IPS-20b (cell line): Measurements from ENCODE around the gene PPP1R10.
"Not testable (repeated sequence)": the region's sequence is repeated elsewhere in the genome, so short reads cannot be mapped to it uniquely, and the experiment has no call there.

Experiments used
- H3K27ac ChIP-seq: one replicate; pipeline ENCODE4 v1.5.1; 2013; ENCODE audit warnings: low read length
- H3K27me3 ChIP-seq: 2 replicates; pipeline ENCODE4 v1.6.1; 2013; ENCODE audit warnings: mild to moderate bottlenecking, low read length, inconsistent platforms; ENCODE audit not compliant: insufficient read depth
- H3K36me3 ChIP-seq: 2 replicates; pipeline ENCODE4 v1.6.1; 2013; ENCODE audit warnings: low read depth, mild to moderate bottlenecking, inconsistent platforms, low read length, moderate library complexity; ENCODE audit not compliant: insufficient read depth
- H3K4me1 ChIP-seq: 2 replicates; pipeline ENCODE4 v1.6.1; 2013; ENCODE audit warnings: mild to moderate bottlenecking, control low read depth, inconsistent platforms, low read length, moderate library complexity; ENCODE audit not compliant: insufficient read depth
- H3K4me3 ChIP-seq: 2 replicates; pipeline ENCODE4 v1.5.1; 2013; ENCODE audit warnings: mild to moderate bottlenecking, low read length, inconsistent platforms
- H3K9ac ChIP-seq: 2 replicates; pipeline ENCODE4 v1.6.1; 2013; ENCODE audit warnings: low read depth, mild to moderate bottlenecking, inconsistent platforms, low read length, moderate library complexity
- H3K9me3 ChIP-seq: 2 replicates; pipeline ENCODE4 v1.6.1; 2013; ENCODE audit warnings: mild to moderate bottlenecking, low read depth, low read length, inconsistent platforms; ENCODE audit not compliant: insufficient read depth

Gene PPP1R10

GRCh38 chr6:30616811-30617564, at the start of gene PPP1R10:
Gene PPP1R10 (minus strand): TSS chr6:30617243. CDS start chr6:30609944, 7,299 bp downstream.
- Histone ChIP-seq H3K36me3 (peaks cover 57% of the 10 kb centered on the region), H3K4me1 (peaks cover 16% of the 10 kb centered on the region), H3K4me3 (peak within 1 kb of the TSS; percentile 83), H3K9ac (peak within 1 kb of the TSS; percentile 98), H3K27me3 (no peaks in the 10 kb centered on the region), H3K27ac (peak within 1 kb of the TSS; percentile 83), H3K9me3 (no peaks in the 10 kb centered on the region)

- H3K9ac ChIP-seq, H3K27ac ChIP-seq, H3K9me3 ChIP-seq, H3K4me1 ChIP-seq, H3K4me3 ChIP-seq, H3K27me3 ChIP-seq: not testable (repeated sequence)
- H3K36me3 ChIP-seq, result peaks cover 73% of the 10 kb centered on the region
Measured at GRCh38 chr6:30666300-30666699, 49.3 kb upstream of the PPP1R10 start.

- Histone ChIP-seq H3K9ac (no peak overlapping the region), H3K36me3 (peaks cover 73% of the 10 kb centered on the region)
Measured at GRCh38 chr6:30664994-30665767, 48.1 kb upstream of the PPP1R10 start.

GRCh38 chr6:30657922-30658321, 40.9 kb upstream of the PPP1R10 start:
- not testable (repeated sequence) for H3K27me3 ChIP-seq, H3K9ac ChIP-seq, H3K27ac ChIP-seq, H3K4me3 ChIP-seq, H3K9me3 ChIP-seq, H3K4me1 ChIP-seq
- H3K36me3 ChIP-seq, result peaks cover 88% of the 10 kb centered on the region

More at GRCh38 chr6:30664994-30665767, 48.1 kb upstream of the PPP1R10 start:
- no peak overlapping the region for H3K4me3 ChIP-seq
- H3K27ac ChIP-seq, result no peak overlapping the region
- no peaks in the 10 kb centered on the region for H3K9me3 ChIP-seq
- no peaks in the 10 kb centered on the region for H3K27me3 ChIP-seq
- H3K4me1 ChIP-seq, result no peaks in the 10 kb centered on the region

GRCh38 chr6:30657454-30657853, 40.4 kb upstream of the PPP1R10 start:
- no peaks in the 10 kb centered on the region for H3K4me1 ChIP-seq
- H3K4me3 ChIP-seq, result no peak overlapping the region
- H3K27me3 ChIP-seq, result no peaks in the 10 kb centered on the region
- peaks cover 88% of the 10 kb centered on the region for H3K36me3 ChIP-seq
- H3K27ac ChIP-seq, result no peak overlapping the region
- H3K9ac ChIP-seq, result no peak overlapping the region
- H3K9me3 ChIP-seq, result no peaks in the 10 kb centered on the region

- H3K4me3 ChIP-seq, result no peak overlapping the region
- H3K36me3 ChIP-seq, result peaks cover 88% of the 10 kb centered on the region
- no peak overlapping the region for H3K9ac ChIP-seq
- H3K4me1 ChIP-seq, result no peaks in the 10 kb centered on the region
- no peaks in the 10 kb centered on the region for H3K9me3 ChIP-seq
- H3K27me3 ChIP-seq, result no peaks in the 10 kb centered on the region
- H3K27ac ChIP-seq, result no peak overlapping the region
Measured at GRCh38 chr6:30656513-30656912, 39.5 kb upstream of the PPP1R10 start.

GRCh38 chr6:30655743-30656094, 38.7 kb upstream of the PPP1R10 start:
- Histone ChIP-seq H3K9ac (no peak overlapping the region), H3K36me3 (peaks cover 92% of the 10 kb centered on the region), H3K27ac (no peak overlapping the region), H3K9me3 (no peaks in the 10 kb centered on the region), H3K4me1 (no peaks in the 10 kb centered on the region), H3K27me3 (no peaks in the 10 kb centered on the region), H3K4me3 (no peak overlapping the region)

- Histone ChIP-seq H3K9ac (no peak overlapping the region), H3K4me3 (no peak overlapping the region), H3K27ac (no peak overlapping the region), H3K4me1 (no peaks in the 10 kb centered on the region), H3K27me3 (no peaks in the 10 kb centered on the region), H3K9me3 (no peaks in the 10 kb centered on the region), H3K36me3 (peaks cover 89% of the 10 kb centered on the region)
Measured at GRCh38 chr6:30654798-30655742, 38.0 kb upstream of the PPP1R10 start.

GRCh38 chr6:30651143-30651542, 34.1 kb upstream of the PPP1R10 start:
- Histone ChIP-seq H3K27ac (no peak overlapping the region), H3K9me3 (no peaks in the 10 kb centered on the region), H3K27me3 (no peaks in the 10 kb centered on the region), H3K4me3 (no peak overlapping the region), H3K36me3 (peaks cover 60% of the 10 kb centered on the region), H3K4me1 (peaks cover under 1% of the 10 kb centered on the region; the same call in 1 of the 2 replicates), H3K9ac (no peak overlapping the region)

- Histone ChIP-seq H3K27me3 (no peaks in the 10 kb centered on the region), H3K9ac (peak overlapping the region; percentile 92), H3K4me1 (peaks cover 5% of the 10 kb centered on the region; the same call in 1 of the 2 replicates), H3K36me3 (peaks cover 53% of the 10 kb centered on the region), H3K4me3 (peak overlapping the region; percentile 89), H3K9me3 (no peaks in the 10 kb centered on the region), H3K27ac (peak overlapping the region; percentile 87)
Measured at GRCh38 chr6:30647242-30648116, 30.4 kb upstream of the PPP1R10 start.
